NB4 (cell line): Measurements from ENCODE around the gene PKNOX2.

Source experiments
- DNase-seq: peaks from one replicate; pipeline ENCODE4 v3.0.0; 2010; ENCODE audit warnings: low read depth
- H3K4me3 ChIP-seq: one replicate; pipeline ENCODE4 v1.5.1; 2011; ENCODE audit warnings: mild to moderate bottlenecking, low read depth, low read length, moderate library complexity
- CTCF ChIP-seq: IDR thresholded peaks from one replicate; pipeline ENCODE4 v1.5.1; 2012; ENCODE audit warnings: low read depth, low read length
- MAX ChIP-seq: IDR thresholded peaks from 2 replicates; pipeline ENCODE4 v1.6.1; 2011; ENCODE audit warnings: low read depth, low read length
- MYC ChIP-seq: IDR thresholded peaks from 2 replicates; pipeline ENCODE4 v1.6.1; 2011; ENCODE audit warnings: low read depth, low read length
- POLR2A ChIP-seq: IDR thresholded peaks from 2 replicates; pipeline ENCODE4 v1.6.1; 2011; ENCODE audit warnings: mild to moderate bottlenecking; ENCODE audit not compliant: insufficient read length; ENCODE audit errors: extremely low read depth

The PKNOX2 gene

GRCh38 chr11:125306476-125306875 is 141.9 kb downstream of the PKNOX2 start:
- no peak for DNase-seq
- H3K4me3 ChIP-seq = no peak overlapping the region
- no peak for TF ChIP-seq CTCF
- TF ChIP-seq MYC = no peak
- no peak for TF ChIP-seq MAX
- TF ChIP-seq POLR2A = no peak

GRCh38 chr11:125308246-125308645 is 143.7 kb downstream of the PKNOX2 start:
- no peak for TF ChIP-seq POLR2A
- DNase-seq = no peak
- no peak overlapping the region for H3K4me3 ChIP-seq

- TF ChIP-seq MAX (no peak), CTCF (no peak), MYC (no peak), POLR2A (no peak)
- DNase-seq = no peak
- H3K4me3 ChIP-seq = no peak overlapping the region
Observed at GRCh38 chr11:125312391-125312790, 147.8 kb downstream of the PKNOX2 start.

GRCh38 chr11:125312812-125313211 is 148.3 kb downstream of the PKNOX2 start:
- TF ChIP-seq MYC = no peak
- no peak for TF ChIP-seq POLR2A
- no peak for TF ChIP-seq CTCF
- TF ChIP-seq MAX = no peak
- no peak for DNase-seq
- no peak overlapping the region for H3K4me3 ChIP-seq

GRCh38 chr11:125313271-125314219 is 149.0 kb downstream of the PKNOX2 start:
- TF ChIP-seq MAX = no peak
- no peak for TF ChIP-seq POLR2A
- TF ChIP-seq CTCF = no peak
- TF ChIP-seq MYC = no peak
- H3K4me3 ChIP-seq = no peak overlapping the region
- DNase-seq = no peak

- DNase-seq = no peak
- TF ChIP-seq POLR2A = no peak
- TF ChIP-seq MAX = no peak
- no peak for TF ChIP-seq MYC
- TF ChIP-seq CTCF = no peak
- no peak overlapping the region for H3K4me3 ChIP-seq
Observed at GRCh38 chr11:125314276-125315078, 149.9 kb downstream of the PKNOX2 start.
